ENCODE data around the gene CBLC. TPM values are rescaled to one million over a fixed set of nuclear protein-coding genes. Genes with fewer than 3 reads are reported as not detected.
"Not testable (repeated sequence)": the region's sequence is repeated elsewhere in the genome, so short reads cannot be mapped to it uniquely, and the experiment has no call there.

The CBLC gene
- total RNA-seq, 4 donors from 2014 or later: 64.3 to 87.0 (median 75.6) TPM

GRCh38 chr19:44824761-44825160 is 47.1 kb downstream of the CBLC start:
- no peak overlapping the region for H3K4me3 ChIP-seq (ENCODE audit: low read depth, poor library complexity, severe bottlenecking)
- no peak for DNase-seq (ENCODE audit: low spot score in 2 of 2)
- intact Hi-C loops (cut with DNase I; ENCODE audit: low total_unique reads): no loop called here
- WGBS, 2 donors: 78 to 90% methylated on average over 4 of the region's 4 CpGs
- TF ChIP-seq POLR2A (IDR thresholded peaks at IDR 0.05): no peak
- no peak for TF ChIP-seq CTCF (IDR thresholded peaks at IDR 0.05)

- DNase-seq (ENCODE audit: low spot score in 2 of 2); H3K4me3 ChIP-seq (ENCODE audit: low read depth, poor library complexity, severe bottlenecking): not testable (repeated sequence)
- 50 to 60% methylated on average over 6 of the region's 6 CpGs for WGBS, 2 donors
- intact Hi-C loops (cut with DNase I; ENCODE audit: low total_unique reads): loop anchor here (5.0 kb wide), 1 partner anchor 116 kb away; no protein-coding TSS in a partner anchor
Measured at GRCh38 chr19:44832875-44833274, 55.2 kb downstream of the CBLC start.

GRCh38 chr19:44834399-44834798 is 56.7 kb downstream of the CBLC start:
- H3K4me3 ChIP-seq (ENCODE audit: low read depth, poor library complexity, severe bottlenecking); DNase-seq (ENCODE audit: low spot score in 2 of 2): not testable (repeated sequence)
- 87 to 92% methylated on average over 8 of the region's 8 CpGs for WGBS, 2 donors
- intact Hi-C loops (cut with DNase I; ENCODE audit: low total_unique reads): loop anchor here (5.0 kb wide), 1 partner anchor 117 kb away; no protein-coding TSS in a partner anchor

- TF ChIP-seq POLR2A (IDR thresholded peaks at IDR 0.05) (no peak), CTCF (IDR thresholded peaks at IDR 0.05) (no peak)
- intact Hi-C loops (cut with DNase I; ENCODE audit: low total_unique reads): no loop called here
- DNase-seq (ENCODE audit: low spot score in 2 of 2): no peak
- 89 to 93% methylated on average over 2 of the region's 2 CpGs for WGBS, 2 donors
- H3K4me3 ChIP-seq (ENCODE audit: low read depth, poor library complexity, severe bottlenecking): no peak overlapping the region
Measured at GRCh38 chr19:44839276-44839675, 61.6 kb downstream of the CBLC start.

- DNase-seq (ENCODE audit: low spot score in 2 of 2): no peak
- no peak overlapping the region for H3K4me3 ChIP-seq (ENCODE audit: low read depth, poor library complexity, severe bottlenecking)
- TF ChIP-seq CTCF (IDR thresholded peaks at IDR 0.05): no peak
- intact Hi-C loops (cut with DNase I; ENCODE audit: low total_unique reads): loop anchor here (10.0 kb wide), 1 partner anchor 46 kb away; no protein-coding TSS in a partner anchor
- WGBS, 2 donors: 69 to 77% methylated on average over 7 of the region's 7 CpGs
Measured at GRCh38 chr19:44840811-44841210, 63.1 kb downstream of the CBLC start.

- no peak overlapping the region for H3K4me3 ChIP-seq (ENCODE audit: low read depth, poor library complexity, severe bottlenecking)
- TF ChIP-seq POLR2A (IDR thresholded peaks at IDR 0.05) (no peak), CTCF (IDR thresholded peaks at IDR 0.05) (no peak)
- intact Hi-C loops (cut with DNase I; ENCODE audit: low total_unique reads): loop anchor here (10.0 kb wide), 1 partner anchor 46 kb away; no protein-coding TSS in a partner anchor
- 44 to 54% methylated on average over 3 of the region's 3 CpGs for WGBS, 2 donors
- DNase-seq (ENCODE audit: low spot score in 2 of 2): no peak
Measured at GRCh38 chr19:44841231-44841630, 63.5 kb downstream of the CBLC start.

GRCh38 chr19:44845286-44845611 is 67.6 kb downstream of the CBLC start:
- DNase-seq (ENCODE audit: low spot score in 2 of 2): peak in 1 of 2 donors; percentile 47
- intact Hi-C loops (cut with DNase I; ENCODE audit: low total_unique reads): loop anchor here (10.0 kb wide), 1 partner anchor 50 kb away; no protein-coding TSS in a partner anchor
- 5 to 8% methylated on average over 12 of the region's 12 CpGs for WGBS, 2 donors
- no peak for TF ChIP-seq CTCF (IDR thresholded peaks at IDR 0.05)
- TF ChIP-seq POLR2A (IDR thresholded peaks at IDR 0.05): no peak
- H3K4me3 ChIP-seq (ENCODE audit: low read depth, poor library complexity, severe bottlenecking): no peak overlapping the region

Data from lower leg skin (tissue), 4 donors.